IPS-18c (cell line): ENCODE data around the gene TTC29.

ENCODE experiments used
- H3K4me3 ChIP-seq: 2 replicates; pipeline ENCODE4 v1.7.0; 2013; ENCODE audit warnings: low read depth, mild to moderate bottlenecking, low read length, moderate library complexity; ENCODE audit not compliant: insufficient read depth
- H3K9me3 ChIP-seq: one replicate; pipeline ENCODE4 v1.6.1; 2013; ENCODE audit warnings: mild to moderate bottlenecking, low read length, moderate library complexity; ENCODE audit not compliant: control insufficient read depth, insufficient read depth

The TTC29 gene, protein sequence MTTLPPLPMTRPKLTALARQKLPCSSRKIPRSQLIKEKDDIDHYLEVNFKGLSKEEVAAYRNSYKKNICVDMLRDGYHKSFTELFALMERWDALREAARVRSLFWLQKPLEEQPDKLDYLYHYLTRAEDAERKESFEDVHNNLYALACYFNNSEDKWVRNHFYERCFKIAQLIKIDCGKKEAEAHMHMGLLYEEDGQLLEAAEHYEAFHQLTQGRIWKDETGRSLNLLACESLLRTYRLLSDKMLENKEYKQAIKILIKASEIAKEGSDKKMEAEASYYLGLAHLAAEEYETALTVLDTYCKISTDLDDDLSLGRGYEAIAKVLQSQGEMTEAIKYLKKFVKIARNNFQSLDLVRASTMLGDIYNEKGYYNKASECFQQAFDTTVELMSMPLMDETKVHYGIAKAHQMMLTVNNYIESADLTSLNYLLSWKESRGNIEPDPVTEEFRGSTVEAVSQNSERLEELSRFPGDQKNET

DNA sequence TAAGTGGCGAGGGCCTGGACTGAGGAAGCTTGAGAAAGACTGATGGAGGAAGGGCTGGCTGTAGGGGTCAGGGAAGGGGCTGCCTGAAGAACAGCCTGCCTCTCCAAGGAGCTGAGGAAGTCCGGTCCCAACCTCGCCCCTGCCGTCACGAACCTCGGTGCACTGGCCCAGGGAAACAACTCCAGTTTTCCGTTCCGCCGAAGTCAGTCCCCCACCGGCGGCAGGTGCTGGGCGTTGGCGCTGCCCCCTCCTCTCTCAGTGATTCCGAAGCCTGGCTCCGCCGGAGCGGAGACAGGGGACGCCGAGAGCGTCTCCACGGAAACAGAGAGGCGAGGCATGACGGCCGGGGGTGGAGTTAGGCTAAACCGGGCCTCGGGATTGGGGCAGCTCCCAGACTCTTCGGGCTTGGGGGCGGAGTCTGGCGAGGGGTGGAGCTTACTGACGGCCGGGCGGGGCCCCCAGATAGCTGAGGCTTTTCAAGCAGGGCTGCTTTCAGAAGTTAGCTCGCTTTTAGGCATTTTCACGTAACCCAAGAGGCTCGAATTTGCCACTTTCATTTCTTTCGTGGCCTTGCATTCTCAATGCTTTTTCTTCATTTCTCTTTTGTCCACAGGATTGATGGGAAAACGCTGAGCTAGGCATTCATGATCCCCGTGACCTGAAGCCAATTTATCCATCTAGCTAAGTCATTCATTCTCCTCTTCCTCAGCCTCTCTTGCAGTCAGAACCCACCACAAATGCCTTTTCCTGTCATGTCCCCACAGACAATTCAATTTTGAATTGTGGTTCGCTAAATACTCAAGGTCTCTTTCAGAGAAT, at the start of gene TTC29:
Gene TTC29, minus strand, starts transcription at position 309 of the 819 bp plus-strand sequence. CDS start 5,969 bp downstream, outside the sequence.
- H3K4me3 ChIP-seq, result peak within 1 kb of the TSS; percentile 45
- no peaks in the 10 kb centered on the region for H3K9me3 ChIP-seq

DNA sequence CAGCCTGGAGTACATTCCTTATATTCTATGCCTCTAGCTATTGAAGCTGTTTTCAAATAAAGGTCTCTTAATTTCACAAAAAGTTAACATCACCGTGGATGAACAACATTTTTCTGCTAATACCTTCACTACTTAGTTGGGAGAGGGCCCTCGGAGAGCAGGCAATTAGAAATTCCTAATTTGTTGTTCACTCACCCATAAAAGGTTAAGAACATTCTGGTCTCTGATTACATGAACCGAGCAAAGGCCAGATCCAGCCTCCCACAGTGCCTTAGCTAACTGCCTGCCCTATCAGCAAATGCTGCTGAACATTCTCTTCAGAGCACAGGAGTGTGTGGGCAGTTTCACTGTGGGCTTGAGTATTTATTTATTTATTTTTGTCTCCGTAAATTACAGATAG, 36.0 kb upstream of the TTC29 start:
- H3K4me3 ChIP-seq, result no peak overlapping the region
- H3K9me3 ChIP-seq, result no peaks in the 10 kb centered on the region

DNA sequence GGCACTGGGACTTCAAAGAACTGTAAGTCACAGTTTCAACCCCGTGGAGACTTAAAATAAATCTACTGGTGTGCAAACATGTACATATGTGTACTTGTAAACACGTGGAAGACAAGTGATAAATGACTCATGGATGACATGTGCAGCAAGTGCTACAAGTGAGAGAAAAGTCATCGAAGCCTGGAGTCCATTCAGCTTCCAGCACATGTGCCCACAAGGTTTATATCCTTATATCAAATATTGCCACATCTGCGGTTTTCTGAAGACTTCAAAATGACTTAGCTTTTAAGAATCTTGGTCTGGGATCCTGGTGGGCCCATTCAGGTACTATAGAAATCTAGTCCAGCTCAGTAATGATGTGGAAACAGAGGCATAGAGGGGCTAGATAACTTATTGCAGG, 33.0 kb upstream of the TTC29 start:
- Histone ChIP-seq H3K4me3 (no peak overlapping the region), H3K9me3 (no peaks in the 10 kb centered on the region)

DNA sequence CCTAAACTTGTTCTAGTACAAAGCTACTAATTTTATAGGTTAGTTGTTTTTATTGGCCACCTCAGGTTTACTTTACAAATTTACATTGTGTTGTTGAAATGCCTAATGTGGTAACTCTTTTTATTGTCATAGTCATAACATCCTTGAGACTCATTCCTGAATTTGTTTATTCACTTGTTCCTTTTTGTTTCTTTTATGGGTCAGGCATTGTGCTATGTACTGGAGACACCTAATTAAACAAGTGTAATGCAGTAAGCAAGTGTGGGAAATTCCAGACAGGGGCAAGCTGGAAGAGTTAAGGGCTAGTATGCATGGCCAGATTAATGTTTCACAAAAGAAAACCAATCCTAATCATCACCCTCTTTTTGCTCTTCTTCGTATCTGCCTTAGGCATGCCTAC, 30.5 kb upstream of the TTC29 start:
- Histone ChIP-seq H3K9me3 (no peaks in the 10 kb centered on the region), H3K4me3 (no peak overlapping the region)

DNA sequence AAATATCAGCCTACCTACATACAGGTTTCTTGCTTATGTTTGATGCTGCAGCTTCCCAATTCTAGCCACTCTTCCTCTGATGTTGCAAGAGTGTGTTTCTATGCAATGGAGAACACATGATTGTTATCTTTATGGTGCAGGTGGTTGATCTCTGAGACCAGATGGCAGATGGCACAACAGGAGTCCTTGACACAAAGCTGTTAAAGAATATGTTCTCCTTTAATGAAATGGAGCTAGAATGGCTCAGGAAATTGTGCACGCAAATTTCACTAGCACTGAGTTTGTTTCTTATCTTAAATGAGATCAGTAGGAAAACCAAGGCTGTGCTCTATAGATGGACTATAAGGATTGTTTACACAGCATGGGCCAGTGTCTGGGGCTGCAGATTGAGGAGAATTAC, 29.9 kb upstream of the TTC29 start:
- Histone ChIP-seq H3K4me3 (no peak overlapping the region), H3K9me3 (no peaks in the 10 kb centered on the region)

DNA sequence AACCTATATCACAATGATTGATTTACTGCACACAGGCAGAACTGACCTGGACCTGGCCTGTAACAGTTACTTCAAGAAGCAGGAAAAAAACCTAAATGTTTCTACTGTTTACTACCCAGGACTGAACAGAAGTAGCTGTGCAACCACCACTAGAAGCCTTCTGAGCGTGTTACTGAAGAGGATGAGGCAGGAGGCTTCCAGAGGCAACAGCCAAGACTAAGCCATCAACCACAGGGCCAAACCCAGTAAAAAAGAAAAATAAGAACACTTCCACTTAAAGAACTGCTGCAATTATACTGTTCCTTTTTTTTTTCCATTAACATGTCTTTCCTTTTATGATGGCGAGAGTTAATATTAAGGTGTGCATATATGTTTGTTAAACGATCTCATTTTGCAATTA, 29.4 kb upstream of the TTC29 start:
- Histone ChIP-seq H3K4me3 (no peak overlapping the region), H3K9me3 (no peaks in the 10 kb centered on the region)

DNA sequence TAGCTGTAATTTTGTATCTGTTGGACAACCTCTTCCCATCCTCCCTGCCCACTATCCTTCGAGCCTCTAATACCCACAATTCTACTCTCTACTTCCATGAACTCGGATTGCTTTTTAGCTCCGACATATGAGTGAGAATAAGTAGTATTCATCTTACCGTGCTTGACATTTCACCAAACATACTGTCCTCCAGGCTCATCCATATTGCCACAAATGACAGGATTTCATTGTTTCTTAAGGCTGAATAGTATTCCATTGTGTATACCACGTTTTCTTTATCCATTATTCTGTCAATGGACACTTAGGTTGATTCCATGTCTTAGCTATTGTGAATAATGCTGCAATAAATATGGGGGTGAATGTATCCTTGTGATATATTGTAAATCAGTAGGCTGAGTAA, 26.4 kb upstream of the TTC29 start:
- no peak overlapping the region for H3K4me3 ChIP-seq
- no peaks in the 10 kb centered on the region for H3K9me3 ChIP-seq

DNA sequence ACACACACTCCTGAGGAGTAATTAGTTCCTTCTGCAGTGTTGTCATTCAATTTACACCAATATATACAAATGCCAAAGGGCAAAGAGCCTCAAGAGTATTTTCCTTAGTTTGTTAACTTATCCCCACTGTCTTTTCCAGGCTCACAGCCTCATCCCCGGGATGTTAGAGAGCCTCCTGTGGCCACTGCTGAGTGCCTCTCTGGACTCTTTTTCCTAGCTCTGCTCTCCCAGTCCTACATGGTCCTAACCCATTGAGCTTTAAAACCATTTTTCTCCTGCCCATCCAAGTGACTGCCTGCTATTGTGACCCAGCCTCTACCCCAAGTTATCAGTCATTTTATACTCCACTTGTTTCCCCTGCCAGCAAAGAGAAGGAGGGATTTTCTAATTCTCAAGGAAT, 23.5 kb upstream of the TTC29 start:
- Histone ChIP-seq H3K4me3 (no peak overlapping the region), H3K9me3 (no peaks in the 10 kb centered on the region)

DNA sequence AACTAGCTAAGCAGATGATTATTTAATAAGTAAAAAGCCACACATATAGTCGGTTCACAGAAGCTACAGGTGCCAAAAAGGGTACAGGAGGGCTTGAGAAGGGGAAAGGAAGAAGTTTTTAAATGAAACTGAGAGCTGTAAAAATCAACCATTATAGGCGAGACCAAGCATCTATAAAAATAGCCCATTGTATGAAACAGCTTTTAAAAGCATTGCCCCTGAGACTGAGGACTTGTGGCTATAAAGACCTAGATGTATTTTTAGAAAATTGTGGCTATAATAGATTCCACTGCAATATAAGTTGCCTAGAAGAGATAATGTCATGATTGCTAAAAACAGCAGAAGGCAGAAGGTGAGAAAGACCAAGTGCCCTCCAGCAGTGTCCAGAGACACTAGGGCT, 15.0 kb upstream of the TTC29 start:
- no peaks in the 10 kb centered on the region for H3K9me3 ChIP-seq
- H3K4me3 ChIP-seq, result no peak overlapping the region

DNA sequence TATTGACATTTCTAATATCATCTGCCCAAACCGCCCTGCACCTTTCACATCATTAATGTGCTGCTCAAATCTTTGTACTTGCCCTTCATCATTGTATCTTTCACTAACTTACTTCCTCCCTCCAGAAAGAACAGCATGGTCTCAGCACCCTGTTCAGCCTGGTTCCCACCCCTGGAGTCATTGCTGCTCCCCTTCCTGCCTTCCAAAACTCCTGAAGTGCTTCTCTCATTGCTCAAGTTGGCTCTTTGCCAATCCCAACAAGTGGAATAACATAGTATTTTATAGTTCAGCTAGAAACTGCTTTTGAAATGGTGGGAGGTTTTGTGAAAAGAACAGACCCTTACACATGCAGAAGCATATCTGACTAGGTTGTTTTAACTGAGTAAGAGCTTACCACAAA, 14.0 kb upstream of the TTC29 start:
- Histone ChIP-seq H3K4me3 (no peak overlapping the region), H3K9me3 (no peaks in the 10 kb centered on the region)

DNA sequence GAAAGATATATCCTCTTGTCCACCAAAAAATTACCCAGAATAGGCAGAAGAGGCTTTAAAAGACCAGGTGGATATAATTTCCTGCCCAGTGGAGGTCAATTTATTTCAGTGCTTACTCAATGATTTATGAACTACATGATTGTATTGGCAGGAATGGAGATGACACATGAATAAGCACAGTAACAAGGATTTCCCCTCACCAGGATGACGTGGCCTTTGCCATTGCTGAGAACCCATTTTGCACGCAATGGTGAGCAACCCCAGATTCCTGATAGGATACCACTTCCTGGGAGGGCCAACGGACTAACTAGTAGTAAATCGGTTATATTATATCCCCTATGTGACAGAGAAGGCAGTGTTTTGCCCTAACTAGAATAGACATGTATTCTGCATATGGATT, 11.6 kb upstream of the TTC29 start:
- Histone ChIP-seq H3K4me3 (no peak overlapping the region), H3K9me3 (no peaks in the 10 kb centered on the region)

DNA sequence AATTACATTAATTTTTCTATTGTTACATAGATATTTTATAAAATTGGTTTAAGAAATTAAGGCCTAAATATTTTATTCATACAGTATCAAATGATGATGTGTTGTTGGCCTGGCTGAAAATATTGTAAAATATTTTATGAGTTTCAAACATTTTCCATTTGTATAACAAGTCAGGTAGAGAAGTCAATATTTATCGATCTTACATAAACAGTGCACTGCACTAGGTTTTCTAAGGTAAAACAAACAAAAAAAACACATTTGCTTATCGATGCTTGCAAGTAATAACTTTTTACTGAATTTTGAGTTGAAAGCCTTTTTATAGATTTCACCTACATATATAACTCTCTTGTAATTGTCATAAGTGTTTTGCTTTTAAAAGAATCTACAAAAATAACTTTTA, 7.2 kb upstream of the TTC29 start:
- Histone ChIP-seq H3K4me3 (no peak overlapping the region), H3K9me3 (no peaks in the 10 kb centered on the region)

DNA sequence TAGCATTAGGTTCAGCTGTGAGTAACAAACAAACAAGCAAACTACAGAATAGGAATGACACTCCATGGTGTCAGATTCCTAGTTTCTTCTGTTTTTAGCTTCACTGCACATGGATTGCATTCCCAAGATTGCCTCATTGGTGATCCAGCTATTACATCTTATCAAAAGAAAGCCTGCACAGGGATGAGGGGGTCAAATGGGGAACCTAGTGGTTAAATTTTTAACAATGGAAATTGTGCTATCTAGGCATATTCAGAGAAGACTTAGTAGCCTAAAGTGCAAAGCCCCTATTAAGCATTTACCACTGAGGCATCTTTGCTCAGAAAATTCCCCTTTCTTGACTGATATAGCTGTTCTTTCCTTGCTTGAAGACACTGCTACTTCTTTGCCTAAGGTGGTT, 3.9 kb upstream of the TTC29 start:
- no peaks in the 10 kb centered on the region for H3K9me3 ChIP-seq

DNA sequence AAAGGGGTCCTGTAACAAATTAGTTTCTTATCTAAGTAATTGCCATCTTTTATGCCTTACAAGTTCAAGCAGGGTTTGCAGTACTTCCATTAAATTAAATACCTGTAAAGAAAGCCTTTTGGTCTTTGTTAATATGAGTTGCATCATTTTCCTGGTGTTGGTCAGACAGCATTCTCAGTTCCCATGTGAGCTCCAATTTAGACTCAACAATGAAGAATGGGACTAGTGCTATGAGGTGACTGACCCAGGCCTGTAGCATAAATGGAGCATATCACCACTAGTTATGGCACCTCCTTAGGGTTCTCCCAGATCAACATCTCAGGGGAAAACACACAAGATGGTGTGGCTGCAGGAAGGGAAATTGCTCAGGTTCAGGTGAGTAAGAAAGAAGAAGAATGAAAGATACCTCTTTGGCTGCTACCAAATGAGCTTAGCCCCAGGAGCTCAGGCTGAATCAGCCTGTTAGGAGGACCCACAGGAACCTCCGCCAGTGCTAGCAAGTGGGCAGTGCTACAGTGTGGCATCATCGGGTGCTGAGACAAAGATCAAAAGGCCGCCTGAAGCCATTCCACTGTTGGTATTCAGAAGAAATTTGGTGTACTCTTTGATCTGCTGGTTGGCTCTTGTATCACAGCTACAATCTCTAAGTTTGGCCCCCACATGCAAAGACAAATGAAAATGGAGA, 1.8 kb downstream of the TTC29 start:
- Histone ChIP-seq H3K4me3 (no peak overlapping the region), H3K9me3 (no peaks in the 10 kb centered on the region)

More for the DNA sequence above, 3.9 kb upstream of the TTC29 start:
- no peak overlapping the region for H3K4me3 ChIP-seq

DNA sequence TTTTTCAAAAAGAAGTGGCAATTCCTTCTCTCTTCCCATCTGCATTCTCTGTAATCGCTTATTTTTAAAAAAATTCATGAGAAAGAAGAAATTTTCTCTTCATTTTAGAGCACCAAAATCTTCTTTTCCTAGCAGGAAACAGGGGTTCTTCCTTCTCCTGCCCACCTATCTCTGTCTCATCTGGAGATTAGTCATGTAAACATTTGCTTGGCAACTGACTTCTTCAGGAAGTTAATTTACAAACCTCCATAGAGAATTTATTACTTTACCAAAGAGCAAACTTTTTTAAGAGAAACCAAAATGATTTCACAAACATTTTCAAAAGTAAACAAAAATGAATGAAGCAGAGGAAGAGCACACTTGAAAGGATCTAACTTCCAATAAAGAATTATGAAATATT, 13.5 kb downstream of the TTC29 start:
- Histone ChIP-seq H3K4me3 (no peak overlapping the region), H3K9me3 (no peaks in the 10 kb centered on the region)

DNA sequence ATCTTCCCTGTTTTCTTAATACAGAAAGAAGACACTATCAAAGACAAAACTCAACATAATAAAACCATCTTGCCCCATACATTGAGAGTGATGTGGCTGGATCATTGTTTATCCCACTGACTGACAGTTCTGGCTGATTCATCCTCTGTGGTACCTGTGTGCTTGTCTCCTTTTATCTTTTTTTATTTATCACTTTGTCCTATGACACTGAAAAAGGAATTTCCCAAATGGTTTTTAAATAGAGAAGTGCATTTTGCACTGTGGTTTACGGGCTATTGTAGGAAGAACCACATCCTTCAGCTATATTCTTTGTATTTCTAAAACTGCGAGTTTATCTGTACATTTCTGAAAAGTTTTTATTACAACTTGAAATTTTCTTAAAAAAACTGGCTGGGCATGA, 15.0 kb downstream of the TTC29 start:
- Histone ChIP-seq H3K4me3 (no peak overlapping the region), H3K9me3 (no peaks in the 10 kb centered on the region)

DNA sequence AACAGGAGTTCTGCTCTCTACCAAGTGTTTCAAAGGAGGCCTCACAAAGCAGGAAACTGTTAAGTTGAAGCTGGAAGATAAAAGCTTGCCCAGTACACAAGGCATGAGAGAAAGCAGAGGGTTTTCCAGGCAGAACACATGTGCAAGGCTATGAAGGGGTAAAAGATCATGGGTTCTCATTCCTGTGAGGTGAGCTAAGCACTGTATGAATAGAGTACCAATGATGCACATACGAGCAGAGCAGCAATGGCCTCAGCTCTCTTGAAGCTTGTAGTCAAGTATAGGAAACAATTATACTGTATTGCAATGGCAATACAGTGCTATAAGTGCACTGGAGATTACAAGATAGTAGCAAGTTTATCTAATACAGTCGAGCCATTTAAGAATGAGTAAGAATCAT, 18.0 kb downstream of the TTC29 start:
- Histone ChIP-seq H3K9me3 (no peaks in the 10 kb centered on the region), H3K4me3 (no peak overlapping the region)
